GM12872 (cell line): ENCODE data around the gene CMAS.

Source experiments
- CTCF ChIP-seq: IDR thresholded peaks from 3 replicates; pipeline ENCODE4 v1.5.1; 2011; ENCODE audit warnings: low read depth, mild to moderate bottlenecking, low read length, moderate library complexity; ENCODE audit not compliant: insufficient read depth

Gene CMAS

GRCh38 chr12:22100958-22101748 lies 55.1 kb downstream of the CMAS start:
- TF ChIP-seq CTCF = peak; percentile 69

GRCh38 chr12:22101749-22102243 lies 55.8 kb downstream of the CMAS start:
- TF ChIP-seq CTCF = no peak

GRCh38 chr12:22103418-22103817 lies 57.4 kb downstream of the CMAS start:
- TF ChIP-seq CTCF = no peak

- no peak for TF ChIP-seq CTCF
Observed at GRCh38 chr12:22105542-22105941, 59.5 kb downstream of the CMAS start.

- TF ChIP-seq CTCF = no peak
Observed at GRCh38 chr12:22110176-22110575, 64.2 kb downstream of the CMAS start.
